HG03175 (cell line): ENCODE data around the gene VEZF1.

ENCODE experiments used
- ATAC-seq: cut with Tn5 transposase; IDR thresholded peaks from one replicate; pipeline ENCODE4 v1.9.1; 2021; ENCODE audit warnings: mild to moderate bottlenecking, moderate library complexity; ENCODE audit not compliant: unreplicated experiment

Gene VEZF1

DNA sequence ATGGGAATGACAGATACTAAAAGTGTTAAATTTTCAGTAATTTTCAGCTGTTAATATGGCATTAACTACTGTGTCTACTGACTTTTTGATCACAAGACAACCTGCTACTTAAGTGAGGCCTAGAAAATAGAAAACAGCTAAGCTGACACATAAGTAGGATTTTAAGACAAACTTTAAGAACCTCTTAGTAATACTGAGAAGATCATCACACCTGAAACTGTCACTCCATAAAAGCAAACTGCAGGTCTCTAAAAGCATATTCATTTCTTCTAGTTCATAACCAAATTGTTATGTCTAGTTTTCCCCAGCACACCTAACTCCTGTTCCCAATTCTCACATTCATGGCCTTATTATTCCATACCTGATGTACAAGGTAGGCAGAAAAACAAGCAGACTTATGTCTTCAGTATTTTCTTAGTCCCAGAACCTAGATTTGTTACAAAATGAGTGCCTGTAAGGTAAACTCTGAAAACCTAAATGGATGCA lies 11.0 kb upstream of the VEZF1 start:
- no peak for ATAC-seq

DNA sequence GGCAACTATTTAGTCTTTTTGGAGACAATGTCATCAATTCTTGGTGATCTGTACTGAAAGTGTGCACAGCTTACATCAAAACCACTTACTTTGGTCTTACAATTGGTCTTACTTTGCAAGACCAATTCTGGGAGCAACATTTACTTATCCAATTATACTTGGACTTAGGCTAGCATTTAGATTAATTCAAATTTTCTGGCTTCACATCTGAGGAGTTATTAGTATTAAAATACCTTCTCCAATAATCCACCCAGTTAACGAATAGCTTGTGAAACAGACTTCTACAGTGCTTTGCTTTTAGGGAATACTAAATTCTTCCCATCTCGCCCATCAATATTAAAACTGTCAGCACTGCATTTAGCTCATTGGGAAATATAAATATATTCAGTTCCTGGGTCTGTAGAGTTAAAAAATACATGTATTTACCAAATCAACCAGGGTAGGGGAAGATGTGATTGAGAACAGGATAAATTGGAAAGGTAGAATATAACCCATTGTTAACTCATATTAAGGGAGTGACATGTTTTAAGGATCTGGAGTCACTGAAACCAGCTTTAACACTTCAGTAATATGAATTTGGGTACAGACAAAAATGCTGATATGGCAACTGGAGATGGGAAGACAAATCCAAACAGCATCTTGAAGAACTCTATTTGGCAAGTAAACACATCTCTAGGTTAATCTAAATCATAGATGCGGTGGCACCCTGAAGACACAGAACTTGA lies 9.2 kb upstream of the VEZF1 start:
- no peak for ATAC-seq

DNA sequence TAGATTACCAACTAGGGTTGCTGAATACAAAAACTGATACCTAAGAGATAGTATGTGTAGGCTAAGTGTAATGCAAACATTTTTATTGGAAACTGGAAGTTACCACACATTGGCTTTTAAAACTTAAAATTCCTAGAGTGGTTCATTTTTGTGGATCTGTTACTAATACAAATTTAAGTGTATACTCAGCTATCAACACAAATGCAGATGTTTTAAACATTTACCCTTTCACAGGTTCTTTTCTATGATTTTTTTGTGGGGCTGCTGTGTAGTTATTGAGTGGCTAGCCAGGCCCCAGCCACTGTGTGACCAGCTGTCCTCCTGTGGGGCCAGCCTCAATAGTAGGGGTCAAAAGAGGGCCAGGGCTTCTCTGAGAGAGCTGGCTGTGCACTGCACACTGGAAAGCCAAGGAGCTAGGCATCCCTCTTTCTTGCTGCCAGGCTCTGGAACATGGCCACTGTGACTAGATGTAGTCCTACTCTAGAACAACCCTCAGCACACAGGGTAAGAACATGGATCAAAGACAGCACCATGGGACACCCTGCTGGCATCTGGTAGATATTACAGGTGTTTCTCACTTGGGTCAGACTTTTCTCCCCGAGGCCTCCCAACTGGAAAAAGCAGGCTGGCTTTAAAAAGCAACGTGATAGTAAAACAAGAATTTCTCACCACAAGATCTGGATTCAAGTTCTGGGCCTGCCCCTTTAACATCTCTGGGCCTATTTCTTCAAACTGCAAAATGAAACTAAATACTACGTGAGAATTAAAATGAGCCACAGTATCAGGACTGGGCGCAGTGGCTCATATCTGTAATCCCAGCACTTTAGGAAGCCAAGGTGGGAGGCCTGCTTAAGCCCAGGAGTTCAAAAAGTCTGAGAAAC lies 7.3 kb upstream of the VEZF1 start:
- peak; percentile 79 for ATAC-seq

DNA sequence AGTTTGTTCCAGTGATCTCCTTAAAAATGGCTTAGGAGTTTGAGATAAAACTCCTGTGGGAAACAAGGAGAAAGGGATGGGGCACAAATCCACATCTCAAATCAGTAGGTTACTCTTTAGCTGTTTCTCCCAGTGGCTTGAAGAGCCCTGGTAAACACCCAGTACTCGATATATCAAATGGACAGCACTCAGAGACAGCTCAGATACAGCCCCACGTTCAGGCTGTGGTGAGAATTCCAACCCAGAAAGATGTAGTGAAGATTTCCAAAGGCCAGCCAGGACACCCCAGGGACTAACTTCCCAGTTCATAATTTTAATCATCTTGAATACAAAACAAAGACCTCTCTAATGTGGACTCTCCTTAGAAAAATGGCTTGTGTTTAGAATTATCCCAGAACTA lies 6.4 kb upstream of the VEZF1 start:
- no peak for ATAC-seq

DNA sequence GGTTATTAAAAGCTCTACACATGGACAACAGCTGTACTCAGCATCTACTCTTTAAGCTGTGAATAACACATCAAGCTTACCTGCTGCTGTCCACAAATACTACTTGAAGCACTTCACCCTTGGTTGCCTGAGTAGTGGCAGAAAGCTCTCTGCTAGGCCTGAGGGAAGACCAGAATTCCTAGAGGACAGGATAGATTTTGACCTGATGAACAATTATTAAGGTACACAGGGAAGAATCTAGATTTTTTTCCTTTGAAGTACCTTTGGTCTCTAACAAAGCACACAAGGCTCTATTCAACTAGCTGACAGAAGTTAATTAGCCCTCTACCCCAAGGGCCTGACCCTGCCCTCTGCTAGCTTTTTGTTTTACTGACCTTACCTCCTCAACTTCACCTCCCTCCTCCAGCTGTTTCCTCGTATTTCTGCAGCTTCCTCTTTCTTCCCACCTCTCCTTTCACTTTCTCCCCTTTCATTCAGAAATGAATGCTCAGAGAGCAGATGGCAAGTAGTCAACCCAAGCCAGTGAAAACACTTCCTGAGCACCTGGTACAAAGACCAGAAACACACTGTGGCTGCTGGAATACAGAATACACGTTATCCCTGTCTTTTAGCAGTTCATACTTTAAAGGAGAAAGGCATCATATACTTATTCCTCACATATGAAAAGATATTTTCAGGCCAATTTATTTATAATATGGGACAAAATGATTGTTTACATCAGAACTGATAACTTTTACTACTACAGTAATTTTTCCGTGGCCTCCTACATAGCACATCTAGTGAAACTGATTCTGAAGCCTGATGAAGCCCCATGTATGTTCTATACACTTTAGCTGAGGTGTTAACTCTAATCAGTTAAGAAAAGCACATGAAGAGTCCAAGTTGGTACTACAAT lies 5.7 kb upstream of the VEZF1 start:
- no peak for ATAC-seq

DNA sequence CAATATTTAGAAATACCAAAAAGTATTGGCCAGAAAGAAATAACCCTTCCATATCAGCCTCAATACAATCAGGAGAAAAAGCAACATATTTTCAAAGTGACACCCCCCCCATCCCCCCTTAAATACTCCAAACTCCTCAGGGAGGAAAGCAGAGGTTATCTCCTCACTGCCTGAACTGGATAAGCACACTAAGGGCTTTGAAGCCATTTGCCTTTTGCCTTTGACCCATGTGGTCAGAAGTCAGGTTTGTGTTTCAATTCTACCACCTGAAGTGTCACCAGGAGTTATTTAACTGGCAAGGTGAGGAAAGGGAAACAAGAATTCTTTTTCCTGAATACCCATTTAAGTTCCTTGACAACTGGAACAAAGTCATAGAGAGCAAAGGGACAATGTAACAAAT lies 3.5 kb upstream of the VEZF1 start:
- ATAC-seq: no peak

DNA sequence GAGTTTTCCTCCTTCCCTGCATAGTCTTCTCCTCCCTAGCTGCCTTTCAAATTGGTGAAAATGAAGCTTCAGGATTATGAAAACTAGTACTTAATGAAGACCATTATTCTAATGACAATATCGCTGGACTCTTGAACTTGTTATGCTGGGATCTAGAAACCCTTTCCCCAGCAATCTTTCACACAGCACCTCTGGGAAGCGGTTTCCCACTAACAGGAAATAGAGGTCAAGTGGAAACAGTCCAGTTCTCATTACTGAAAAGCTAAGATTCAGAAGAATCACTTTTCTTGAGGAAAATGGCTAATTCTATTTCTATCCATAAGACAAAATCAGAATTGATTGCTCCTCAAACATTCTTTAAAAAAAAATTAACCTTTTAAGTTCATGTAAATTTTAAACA lies 2.0 kb upstream of the VEZF1 start:
- ATAC-seq: no peak

DNA sequence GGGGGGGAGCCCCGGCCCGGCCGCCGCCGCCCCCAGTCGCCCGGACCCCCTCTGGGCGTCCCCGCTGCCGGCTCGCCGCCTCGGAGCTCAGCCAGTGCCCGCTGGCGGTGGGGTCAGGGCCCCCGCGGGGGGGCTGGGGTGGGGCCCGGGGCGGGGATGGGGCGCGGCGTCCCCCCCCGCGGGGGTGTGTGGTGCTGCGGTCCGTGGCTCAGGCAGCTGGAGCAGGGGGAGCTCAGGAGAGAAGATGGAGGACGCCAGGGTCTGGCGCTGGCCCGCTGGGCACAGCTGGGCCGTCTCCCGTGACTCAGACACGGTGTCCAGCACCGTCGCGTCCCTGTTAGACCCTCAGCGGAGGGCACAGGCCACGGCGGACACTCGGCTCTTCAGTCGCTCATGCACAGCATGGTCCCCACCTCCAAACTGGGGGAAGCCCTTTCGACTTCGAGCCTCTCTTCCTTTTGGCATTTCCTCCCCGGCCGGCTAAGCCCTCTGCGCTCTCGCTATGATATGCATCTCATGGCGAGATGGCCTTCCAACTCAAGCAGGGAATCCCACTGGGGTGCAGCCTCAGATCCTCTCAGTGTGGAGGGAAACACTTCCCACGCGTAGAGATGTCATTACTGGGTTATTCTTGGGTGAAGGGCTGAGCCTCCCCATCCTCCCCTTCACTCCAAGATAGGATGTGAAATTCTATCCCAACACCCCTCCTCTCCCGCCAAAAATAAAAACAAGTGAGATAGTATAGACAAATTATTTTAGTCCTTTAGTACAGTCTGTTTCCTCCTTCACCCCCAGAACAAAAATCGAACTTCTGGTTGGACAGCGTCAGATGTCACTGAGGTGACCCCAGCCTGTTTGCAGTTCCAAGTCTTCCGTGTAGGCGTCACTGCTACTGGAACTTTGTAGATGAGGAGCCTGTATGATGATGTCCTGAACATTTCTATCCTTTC lies 522 bp upstream of the VEZF1 start:
- ATAC-seq: peak; percentile 68

DNA sequence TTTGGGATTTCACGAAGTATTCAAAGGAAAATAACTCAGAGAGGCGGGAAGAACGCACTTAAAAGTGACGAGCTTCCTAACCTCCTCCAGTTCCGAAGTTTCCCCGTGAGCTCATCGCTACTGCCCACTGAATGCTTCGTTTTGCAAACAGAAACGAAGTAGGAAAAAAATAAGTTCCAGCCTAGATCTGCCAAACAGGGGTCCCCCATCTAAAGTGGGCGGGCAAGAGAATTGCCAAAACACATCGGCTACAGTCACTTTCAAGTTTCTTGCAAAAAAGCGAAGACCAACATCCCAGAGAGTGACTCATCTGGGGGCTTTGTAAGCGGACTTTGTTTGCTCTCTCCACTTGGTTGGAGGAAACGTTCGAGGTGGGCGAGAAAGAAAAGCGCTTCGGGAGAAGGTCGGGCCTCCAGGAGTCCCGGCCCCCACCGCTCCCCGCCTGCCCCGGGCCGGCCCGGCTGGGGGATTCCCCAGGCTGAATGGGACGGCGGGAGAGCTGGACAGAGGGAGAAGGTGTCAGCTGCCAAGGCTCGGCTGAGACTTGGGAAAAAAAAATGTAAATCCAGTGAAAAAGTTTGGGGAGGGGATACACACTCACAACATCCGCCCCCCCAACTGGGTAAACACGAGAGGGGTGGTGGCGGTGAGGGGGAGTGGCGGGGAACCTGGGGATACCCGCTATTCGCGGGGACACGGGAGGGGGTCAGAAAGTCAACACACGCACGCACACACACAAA lies 1.0 kb downstream of the VEZF1 start:
- ATAC-seq: no peak

DNA sequence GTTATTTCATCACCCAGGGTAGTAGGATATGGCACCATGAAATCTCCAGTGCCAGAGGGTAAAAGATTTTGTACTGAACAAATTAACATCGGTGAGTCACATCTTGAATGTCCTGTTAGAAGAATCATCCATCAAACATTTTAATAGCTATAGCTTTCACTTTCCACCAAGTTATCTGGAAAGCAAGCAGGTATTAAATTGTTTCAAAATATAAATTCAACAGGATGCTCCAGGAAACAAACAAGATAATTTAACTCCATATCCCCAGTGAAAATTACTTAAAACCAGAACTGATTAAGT lies 2.4 kb downstream of the VEZF1 start:
- ATAC-seq: no peak

DNA sequence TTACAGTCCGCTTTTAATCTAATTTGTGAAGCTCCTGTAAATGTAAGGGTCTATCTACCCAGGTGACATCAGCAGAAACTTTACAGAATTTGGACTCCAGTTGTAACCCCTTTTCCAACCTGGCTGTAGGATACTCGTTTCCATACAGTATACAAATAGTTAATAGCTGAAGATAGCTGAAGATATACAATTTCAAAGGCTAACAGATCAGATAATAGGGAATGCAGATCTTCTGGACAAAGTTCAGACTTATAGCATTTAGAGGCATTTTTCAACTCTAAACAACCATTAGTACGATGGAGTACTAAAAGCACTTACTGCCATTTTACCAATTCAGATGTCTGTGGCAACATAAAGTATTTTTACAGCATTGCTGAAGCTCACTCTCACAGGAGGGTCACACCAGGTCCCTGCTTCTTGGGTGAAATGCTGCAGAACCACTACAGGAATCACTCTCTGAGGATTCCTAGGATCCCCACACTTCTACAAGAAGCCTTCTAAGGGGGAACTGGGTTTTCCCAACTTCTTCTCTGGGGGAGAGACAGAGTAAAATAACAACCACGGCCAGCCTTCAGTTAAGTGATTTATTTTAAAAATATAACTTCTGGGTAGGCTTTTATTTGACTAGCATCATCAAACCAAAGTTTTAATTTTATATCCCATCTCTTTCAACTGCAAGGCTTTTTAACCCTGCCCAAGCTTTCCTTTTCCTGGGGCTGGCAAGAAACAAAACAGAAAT lies 2.9 kb downstream of the VEZF1 start:
- ATAC-seq: no peak

DNA sequence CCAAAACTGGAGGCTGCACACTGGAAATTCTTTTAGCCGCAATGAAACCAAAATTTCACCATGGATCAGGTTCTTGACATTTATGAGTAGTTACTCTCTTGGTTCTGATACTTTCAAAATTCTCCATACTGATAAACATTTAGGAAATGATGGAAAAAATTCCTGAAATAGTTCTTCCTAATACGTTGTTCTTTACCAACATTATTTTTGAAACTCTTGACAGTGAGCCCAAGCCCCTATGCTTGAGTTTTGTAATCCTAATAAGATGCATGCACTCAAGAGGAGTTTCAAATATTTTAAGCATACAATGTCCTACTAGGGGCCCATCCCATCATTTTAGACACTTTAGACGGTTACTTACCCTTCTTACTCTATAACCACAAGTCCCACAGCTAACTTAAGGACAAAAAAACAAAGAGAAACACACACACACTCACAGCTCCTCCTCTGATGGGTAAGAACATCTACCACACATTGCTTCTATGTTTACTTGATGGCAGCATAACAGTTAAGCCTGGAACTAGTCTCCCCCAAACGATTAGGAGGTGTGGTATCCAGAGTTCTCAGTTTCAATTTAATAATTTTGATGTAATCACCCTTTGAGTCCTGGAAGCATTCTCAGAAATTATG lies 3.7 kb downstream of the VEZF1 start:
- no peak for ATAC-seq

DNA sequence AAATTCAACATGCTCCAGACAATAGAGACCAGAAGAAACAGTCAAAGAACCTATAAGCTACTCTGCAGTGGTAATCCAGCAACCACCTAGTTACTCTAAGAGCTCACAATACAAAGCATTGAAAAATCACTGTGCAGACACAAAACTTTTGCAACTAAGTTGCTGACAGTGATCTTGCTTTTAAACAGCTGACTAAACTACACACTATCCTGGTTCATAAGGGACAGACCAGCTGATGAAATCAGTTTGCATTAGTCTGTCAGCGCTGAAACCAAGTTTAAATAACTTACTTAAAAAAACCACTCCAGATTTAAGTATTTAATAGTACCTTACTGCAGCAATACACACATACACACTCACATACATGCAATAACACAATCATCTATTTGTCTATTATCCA lies 4.6 kb downstream of the VEZF1 start:
- ATAC-seq: no peak

DNA sequence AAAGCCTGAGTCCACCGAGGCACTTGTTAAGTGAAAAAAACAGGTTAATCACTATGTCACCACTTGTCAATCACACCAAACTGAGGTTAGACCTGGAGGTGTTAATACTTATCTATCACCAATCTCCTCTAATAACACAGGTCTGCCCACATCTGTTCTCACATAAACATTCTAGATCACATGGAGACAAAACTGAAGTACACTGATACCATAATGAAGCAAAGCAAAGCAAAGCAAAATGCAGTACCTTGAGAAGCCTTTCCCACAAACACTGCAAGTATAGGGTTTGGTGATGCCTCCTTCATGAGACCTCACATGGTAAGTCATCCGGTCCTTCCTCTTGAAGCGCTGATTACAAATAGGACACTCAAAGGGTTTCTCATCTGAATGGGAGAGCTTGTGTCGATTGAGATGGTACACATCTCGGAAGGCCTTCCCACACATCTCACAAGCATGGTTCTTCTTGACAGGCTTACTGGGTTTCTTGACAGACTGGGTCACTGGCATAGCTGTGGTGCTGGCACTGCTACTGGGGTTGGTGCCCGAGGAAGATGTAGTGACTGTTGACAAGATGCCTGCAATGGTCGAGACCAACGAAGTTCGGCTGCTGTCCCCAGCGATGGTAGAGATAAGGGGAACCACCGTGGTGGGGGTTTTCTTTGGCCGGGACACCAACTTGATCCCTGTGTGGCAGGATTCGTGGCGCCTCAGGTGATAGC lies 5.4 kb downstream of the VEZF1 start:
- no peak for ATAC-seq

DNA sequence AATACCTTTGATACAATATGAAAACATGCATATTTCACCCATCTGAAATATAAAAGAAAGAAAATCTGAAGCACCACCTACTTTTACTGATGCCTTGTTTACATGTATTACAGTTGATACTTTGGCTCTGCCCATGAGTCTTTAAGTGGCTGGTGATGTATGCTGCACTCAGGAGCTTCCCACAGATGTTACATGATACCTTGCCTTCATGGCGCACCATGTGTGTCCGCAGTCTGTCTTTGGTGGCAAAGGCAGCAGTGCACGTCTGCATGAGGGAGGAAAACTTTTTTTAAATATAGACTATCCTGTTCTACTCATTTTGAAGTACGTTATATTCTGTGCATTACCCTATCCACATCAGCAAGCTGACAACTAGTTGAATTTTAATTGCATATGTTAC lies 7.5 kb downstream of the VEZF1 start:
- ATAC-seq: no peak

DNA sequence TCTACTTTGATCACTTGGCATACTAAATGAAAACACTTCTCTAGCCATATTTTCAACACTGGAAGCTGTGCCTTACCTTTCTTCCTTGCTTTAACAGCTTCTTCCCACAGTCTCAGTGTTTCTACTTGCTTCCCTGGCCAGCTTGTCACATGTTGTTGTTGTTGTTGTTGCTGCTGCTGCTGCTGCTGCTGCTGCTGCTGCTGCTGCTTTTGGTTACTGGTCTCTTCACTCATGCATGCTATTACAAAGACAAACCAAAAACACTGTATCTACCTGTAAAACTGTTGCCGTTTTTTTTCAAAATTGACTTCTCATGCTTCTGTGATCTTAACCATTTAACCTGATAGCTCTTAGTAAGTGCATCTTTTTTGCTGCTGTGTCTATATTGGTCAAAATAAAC lies 9.0 kb downstream of the VEZF1 start:
- no peak for ATAC-seq

DNA sequence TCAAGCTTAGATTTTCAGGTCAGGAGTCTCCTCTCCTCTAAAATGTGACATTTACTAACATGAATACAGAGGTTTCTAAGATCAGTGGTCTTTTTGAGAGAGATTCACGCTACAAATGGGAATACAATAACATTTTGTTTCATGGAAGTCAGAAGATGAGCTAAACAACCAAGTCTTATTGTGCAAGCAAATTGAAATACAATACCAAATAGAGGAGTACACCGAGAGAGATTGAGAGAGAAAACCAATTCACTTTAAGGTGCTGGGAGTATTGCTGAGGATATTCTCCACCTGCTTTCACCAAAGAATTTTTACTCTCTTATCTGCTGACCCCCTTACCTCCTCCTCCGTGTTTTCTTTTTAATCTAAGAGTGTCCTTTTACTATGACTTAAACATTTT lies 11.5 kb downstream of the VEZF1 start:
- no peak for ATAC-seq

DNA sequence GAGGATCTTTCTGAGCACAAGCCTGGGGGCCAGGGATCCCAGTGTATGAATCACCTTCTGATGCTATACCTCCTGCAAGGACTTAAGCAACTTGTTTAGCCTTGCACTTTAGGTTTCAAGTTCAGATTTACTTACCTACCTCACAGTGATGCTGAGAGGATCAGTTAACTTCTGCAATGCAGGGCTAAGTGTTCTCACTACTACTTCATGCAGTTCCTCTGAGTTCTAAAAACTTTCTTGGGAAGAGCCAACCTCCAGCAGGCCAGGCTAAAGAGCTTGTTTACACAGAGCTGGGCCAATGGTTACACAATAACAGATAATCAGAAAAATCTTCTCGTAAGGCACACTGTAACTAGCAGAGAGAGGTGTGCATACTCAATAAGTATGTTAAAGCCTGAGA lies 13.0 kb downstream of the VEZF1 start:
- ATAC-seq: no peak
